HepG2 (cell line): Measurements from ENCODE around the gene THRA. TPM values are rescaled to one million over a fixed set of nuclear protein-coding genes. Genes with fewer than 3 reads are reported as not detected.

Source experiments
- ATAC-seq: fragments of 200-7000 bp; cut with Tn5 transposase; 3 replicates; pipeline ENCODE4 v1.9.1; 2020; ENCODE audit warnings: mild to moderate bottlenecking, moderate library complexity
- BruUV-seq: library from RNA; stranded (reverse); fragments of 400-500 nt; replicated peaks from 2 replicates; lab custom pipeline; 2021; lab: Mats Ljungman, UMichigan
- CTCF ChIA-PET: fragments of 300-600 bp; formaldehyde crosslinking; extraction: SDS; loops from one replicate; lab custom pipeline; 2021; ENCODE audit warnings: low total read pairs, inconsistent platforms, low intra/inter-chr PET ratio; lab: Yijun Ruan, JAX
- POLR2A ChIA-PET: fragments of 350-600 bp; sonication (Branson Sonifier 250); formaldehyde crosslinking; loops from one replicate; lab custom pipeline; 2020; ENCODE audit warnings: antibody characterized with exemption, inconsistent platforms; lab: Yijun Ruan, JAX
- DNase-seq: peaks from one replicate; pipeline ENCODE4 v3.0.0-alpha.2; 2015; ENCODE audit warnings: low spot score
- FAIRE-seq: peaks from 3 replicates; lab custom pipeline; 2011; peaks lifted over from hg19 to GRCh38; lab: Jason Lieb, UNC
- H2AFZ ChIP-seq: one replicate; pipeline ENCODE4 v1.6.1; 2011; ENCODE audit warnings: low read length, inconsistent platforms
- H3K27ac ChIP-seq: fragments of 300-600 bp; 3 replicates; pipeline ENCODE4 v1.8.0; 2011; ENCODE audit warnings: mixed run types, mild to moderate bottlenecking, mixed read lengths, low read length, inconsistent platforms; ENCODE audit not compliant: insufficient read depth; ENCODE audit errors: extremely low read length
- H3K27me3 ChIP-seq, 2 experiments: fragments of 200-600 bp in 1 of 2; 2 replicates in 1 of 2; 3 replicates in 1 of 2; pipeline versions ENCODE4 v1.6.0 to v1.8.0; 2011; ENCODE audit warnings: low read length in 2 of 2, mild to moderate bottlenecking in 2 of 2, moderate library complexity in 2 of 2, inconsistent platforms in 1 of 2; ENCODE audit not compliant: insufficient read depth in 2 of 2, control insufficient read depth in 1 of 2
- H3K36me3 ChIP-seq, 2 experiments: fragments of 200-600 bp in 1 of 2; replicated peaks in 1 of 2; 2 replicates in 1 of 2; 3 replicates in 1 of 2; pipeline versions ENCODE4 v1.5.1 to v1.8.0; 2011; ENCODE audit warnings: low read length in 2 of 2, inconsistent platforms in 1 of 2; ENCODE audit not compliant: insufficient read depth in 2 of 2, control insufficient read depth in 1 of 2
- H3K4me1 ChIP-seq: 2 replicates; pipeline ENCODE4 v1.5.1; 2012; ENCODE audit warnings: low read length, inconsistent platforms; ENCODE audit not compliant: insufficient read depth
- H3K4me2 ChIP-seq: 2 replicates; pipeline ENCODE4 v1.6.0; 2011; ENCODE audit warnings: low read depth, low read length, inconsistent platforms
- H3K4me3 ChIP-seq, 3 experiments: fragments of 200-600 bp in 1 of 3; sonication (generic), shearing (Covaris generic) in 1 of 3; replicated peaks in 1 of 3; 2 replicates each; pipeline ENCODE4 v1.5.1; 2011 to 2016; ENCODE audit warnings: low read length in 3 of 3, inconsistent platforms in 2 of 3, low read depth in 2 of 3, mild to moderate bottlenecking in 2 of 3, control low read depth in 1 of 3, mixed read lengths in 1 of 3; ENCODE audit not compliant: insufficient read depth in 1 of 3
- H3K79me2 ChIP-seq: one replicate; pipeline ENCODE4 v1.6.1; 2011; ENCODE audit warnings: low read length, inconsistent platforms; ENCODE audit not compliant: insufficient read depth
- H3K9ac ChIP-seq: 2 replicates; pipeline ENCODE4 v1.6.0; 2011; ENCODE audit warnings: mild to moderate bottlenecking, low read depth, low read length, inconsistent platforms; ENCODE audit not compliant: insufficient read depth
- H3K9me3 ChIP-seq: 2 replicates; pipeline ENCODE4 v1.5.1; 2012; ENCODE audit warnings: mild to moderate bottlenecking, low read length
- H4K20me1 ChIP-seq: 2 replicates; pipeline ENCODE4 v1.6.0; 2011; ENCODE audit warnings: inconsistent platforms, mild to moderate bottlenecking, low read length, moderate library complexity; ENCODE audit not compliant: insufficient read depth
- DRAP1 ChIP-seq: IDR thresholded peaks from 2 replicates; pipeline ENCODE4 v1.6.1; 2016; ENCODE audit warnings: missing genetic modification reagents, missing compliant biosample characterization
- FOXK2 ChIP-seq: fragments of 450-650 bp; IDR thresholded peaks from 2 replicates; pipeline ENCODE4 v1.6.1; 2016
- HMGXB4 ChIP-seq, 2 experiments: sonication (generic) in 1 of 2; formaldehyde crosslinking in 1 of 2; IDR thresholded peaks; 2 replicates each; pipeline versions ENCODE4 v1.4.0 to v1.6.1; 2018 to 2020; ENCODE audit warnings: missing genetic modification reagents in 2 of 2, borderline replicate concordance in 1 of 2, low read depth in 1 of 2, mild to moderate bottlenecking in 1 of 2, missing biosample characterization in 1 of 2
- KLF6 ChIP-seq: IDR thresholded peaks from 2 replicates; pipeline ENCODE4 v1.8.0; 2016; ENCODE audit warnings: missing biosample characterization, missing genetic modification reagents
- KMT2A ChIP-seq: sonication (generic); formaldehyde crosslinking; IDR thresholded peaks from 2 replicates; pipeline ENCODE4 v1.4.0; 2020; ENCODE audit warnings: missing genetic modification reagents
- TOPORS ChIP-seq: sonication (generic); formaldehyde crosslinking; IDR thresholded peaks from 2 replicates; pipeline ENCODE4 v1.8.0; 2023; ENCODE audit warnings: mild to moderate bottlenecking, missing genetic modification reagents
- YY1 ChIP-seq: IDR thresholded peaks from 2 replicates; pipeline ENCODE4 v1.6.1; 2011; ENCODE audit warnings: low read length, low read depth, moderate library complexity, mild to moderate bottlenecking; ENCODE audit not compliant: insufficient read depth, insufficient replicate concordance
- ZBTB2 ChIP-seq: sonication (generic); formaldehyde crosslinking; IDR thresholded peaks from 2 replicates; pipeline ENCODE4 v1.8.0; 2022; ENCODE audit warnings: low read depth, missing genetic modification reagents
- WGBS: methylation state at CpG from one replicate; pipeline ENCODE4 v1.1.6; 2017; ENCODE audit warnings: low lambda C conversion rate; 5-methylcytosine and 5-hydroxymethylcytosine counted together
- in situ Hi-C: cut with HindIII; loops from 2 replicates; pipeline ENCODE4 v1.10.0; 2017; ENCODE audit warnings: low pct_unique_long_range_greater_than_20kb; ENCODE audit not compliant: extremely low pct_ligation_motif_present
- intact Hi-C: fragments of 100-400 bp; cut with micrococcal nuclease; formaldehyde crosslinking; loops from one replicate; pipeline ENCODE4 v1.10.0; 2022; ENCODE audit not compliant: unreplicated experiment
- polyA plus RNA-seq, 8 experiments: library from polyadenylated mRNA; depleted of rRNA in 3 of 8; stranded (reverse) in 7 of 8; unstranded in 1 of 8; fragments of >200 nt; fragmentation: Illumina TruSeq in 4 of 8; extraction: Trizol in 4 of 8; gene quantifications; 2 replicates each; pipeline versions ENCODE4 v1.2.1 to v1.2.3, GENCODE V29; 2011 to 2016; ENCODE audit warnings: low read depth in 4 of 8, missing spikeins in 1 of 8, mixed read lengths in 1 of 8; ENCODE audit not compliant: insufficient read depth in 1 of 8
- total RNA-seq, 5 experiments: library from RNA; depleted of rRNA; stranded (reverse); fragments of >200 nt; fragmentation: Illumina TruSeq; extraction: Trizol; gene quantifications; 2 replicates each; pipeline ENCODE4 v1.2.3, GENCODE V29; 2016; ENCODE audit warnings: low read depth in 1 of 5

Gene THRA
- total and polyA plus RNA-seq, 2 of the 13 experiments (the other 11 are each of a cell fraction or from before 2014, with no cell fraction given), result 8.0 to 9.9 TPM

GRCh38 chr17:40022961-40023541, 39.7 kb upstream of the THRA start:
- POLR2A ChIA-PET, result no interaction called here
- FAIRE-seq (no peak), DNase-seq (no peak), ATAC-seq (no peak)
- peaks cover 4% of the 10 kb centered on the region; the same call in 1 of the 2 replicates for H3K4me1 ChIP-seq
- no peaks in the 10 kb centered on the region for H3K27me3 ChIP-seq
- H3K9ac ChIP-seq, result no peak overlapping the region
- no peaks in the 10 kb centered on the region for H4K20me1 ChIP-seq
- H3K36me3 ChIP-seq, result peaks cover 43 to 64% of the 10 kb centered on the region in 2 experiments
- no peak overlapping the region for H3K27ac ChIP-seq
- H3K4me2 ChIP-seq, result no peak overlapping the region
- CTCF ChIA-PET, result no interaction called here
- TF ChIP-seq YY1 (no peak), HMGXB4 (CRISPR knock-in tag; IDR thresholded peaks at IDR 0.05; ENCODE audit: borderline replicate concordance in 1 of 2, low read depth in 1 of 2) (no peak), ZBTB2 (CRISPR knock-in tag) (no peak), KMT2A (CRISPR knock-in tag) (no peak), FOXK2 (no peak), DRAP1 (CRISPR knock-in tag) (no peak), KLF6 (CRISPR knock-in tag) (no peak), TOPORS (CRISPR knock-in tag) (no peak)
- H3K9me3 ChIP-seq, result no peaks in the 10 kb centered on the region
- no TSS peak for BruUV-seq
- H3K4me3 ChIP-seq, result no peak overlapping the region
- H2AFZ ChIP-seq, result no peak overlapping the region
- in situ Hi-C loops (no loop called here), intact Hi-C loops (no loop called here)
- 100% methylated on average over 16 of the region's 19 CpGs for WGBS
- H3K79me2 ChIP-seq, result no peaks in the 10 kb centered on the region
